Endothelial cell of umbilical vein (primary cell): ENCODE data around the gene LAMB1. TPM values are rescaled to one million over a fixed set of nuclear protein-coding genes. Genes with fewer than 3 reads are reported as not detected.

Source experiments
- BruUV-seq: library from RNA; stranded (reverse); fragments of 400-500 nt; replicated peaks from 2 replicates; lab custom pipeline; 2021; lab: Mats Ljungman, UMichigan
- CTCF ChIA-PET: fragments of 300-600, 350-600 bp; sonication (Branson Sonifier 250); formaldehyde crosslinking; loops from one replicate; lab custom pipeline; 2021; ENCODE audit warnings: antibody characterized with exemption, inconsistent platforms; lab: Charles Lee
- POLR2A ChIA-PET: fragments of 300-600, 350-600 bp; sonication (Branson Sonifier 250); formaldehyde crosslinking; loops from one replicate; lab custom pipeline; 2021; ENCODE audit warnings: antibody characterized with exemption, inconsistent platforms; lab: Charles Lee
- DNase-seq: peaks from one replicate; pipeline ENCODE4 v3.0.0-alpha.2; 2011; ENCODE audit warnings: low read depth, low spot score
- FAIRE-seq: peaks from 2 replicates; lab custom pipeline; 2011; peaks lifted over from hg19 to GRCh38; lab: Jason Lieb, UNC
- H2AFZ ChIP-seq: 2 replicates; pipeline ENCODE4 v1.6.0; 2012; ENCODE audit warnings: low read depth, low read length, control low read depth, inconsistent platforms
- H3K27ac ChIP-seq: 2 replicates; pipeline ENCODE4 v1.5.1; 2011; ENCODE audit warnings: low read depth, mild to moderate bottlenecking, control low read depth, low read length, moderate library complexity; ENCODE audit not compliant: insufficient read depth
- H3K27me3 ChIP-seq, 2 experiments: 2 replicates each; pipeline versions ENCODE4 v1.6.0 to v1.6.1; 2011; ENCODE audit warnings: low read length in 2 of 2, mixed read lengths in 1 of 2; ENCODE audit not compliant: control insufficient read depth in 2 of 2, insufficient read depth in 2 of 2
- H3K36me3 ChIP-seq, 2 experiments: 2 replicates in 1 of 2; 3 replicates in 1 of 2; pipeline ENCODE4 v1.5.1; 2011; ENCODE audit warnings: low read length in 2 of 2, mild to moderate bottlenecking in 1 of 2, moderate library complexity in 1 of 2; ENCODE audit not compliant: control insufficient read depth in 2 of 2, insufficient read depth in 2 of 2; ENCODE audit errors: extremely low read depth in 1 of 2
- H3K4me1 ChIP-seq: 3 replicates; pipeline ENCODE4 v1.5.1; 2011; ENCODE audit warnings: mild to moderate bottlenecking, low read length; ENCODE audit not compliant: control insufficient read depth, insufficient read depth; ENCODE audit errors: extremely low read depth
- H3K4me2 ChIP-seq: 2 replicates; pipeline ENCODE4 v1.6.1; 2011; ENCODE audit warnings: low read length, control low read depth, mixed read lengths; ENCODE audit not compliant: insufficient read depth
- H3K4me3 ChIP-seq, 3 experiments: fragments of 200-600 bp in 1 of 3; sonication (generic), shearing (Covaris generic) in 1 of 3; replicated peaks in 1 of 3; 2 replicates each; pipeline ENCODE4 v1.5.1; 2011 to 2016; ENCODE audit warnings: control low read depth in 3 of 3, low read length in 3 of 3, mild to moderate bottlenecking in 2 of 3, inconsistent platforms in 1 of 3, low read depth in 1 of 3, moderate library complexity in 1 of 3; ENCODE audit not compliant: insufficient read depth in 1 of 3
- H3K79me2 ChIP-seq: 2 replicates; pipeline ENCODE4 v1.6.0; 2012; ENCODE audit warnings: low read length, inconsistent platforms; ENCODE audit not compliant: control insufficient read depth, insufficient read depth
- H3K9ac ChIP-seq: replicated peaks from 2 replicates; pipeline ENCODE3; 2011; ENCODE audit warnings: low read length, control low read depth; ENCODE audit not compliant: insufficient read depth; ENCODE audit errors: extremely low read depth
- H3K9me1 ChIP-seq: replicated peaks from 3 replicates; pipeline ENCODE4 v1.6.0; 2011; ENCODE audit warnings: mild to moderate bottlenecking, low read length; ENCODE audit not compliant: control insufficient read depth, insufficient read depth; ENCODE audit errors: extremely low read depth
- H3K9me3 ChIP-seq: replicated peaks from 2 replicates; pipeline ENCODE4 v1.5.1; 2012; ENCODE audit warnings: low read length, inconsistent platforms; ENCODE audit not compliant: control insufficient read depth, insufficient read depth
- H4K20me1 ChIP-seq: replicated peaks from 2 replicates; pipeline ENCODE3; 2011; ENCODE audit warnings: mild to moderate bottlenecking, low read length; ENCODE audit not compliant: control insufficient read depth, insufficient read depth; ENCODE audit errors: extremely low read depth
- EZH2 ChIP-seq: IDR thresholded peaks from 2 replicates; pipeline ENCODE4 v1.6.1; 2012; ENCODE audit warnings: borderline replicate concordance, low read depth, mild to moderate bottlenecking, moderate library complexity, low read length, inconsistent platforms; ENCODE audit not compliant: severe bottlenecking
- FOS ChIP-seq: IDR thresholded peaks from 2 replicates; pipeline ENCODE4 v1.6.1; 2011; ENCODE audit warnings: mild to moderate bottlenecking, low read length, moderate library complexity, borderline replicate concordance; ENCODE audit not compliant: insufficient read depth
- JUN ChIP-seq: IDR thresholded peaks from 2 replicates; pipeline ENCODE4 v1.6.1; 2011; ENCODE audit warnings: borderline replicate concordance, low read depth; ENCODE audit not compliant: insufficient read length, insufficient read depth
- MAX ChIP-seq: IDR thresholded peaks from 2 replicates; pipeline ENCODE4 v1.6.1; 2011; ENCODE audit not compliant: insufficient read depth, insufficient read length
- MYC ChIP-seq: IDR thresholded peaks from one replicate; pipeline ENCODE4 v1.6.1; 2011; ENCODE audit warnings: mild to moderate bottlenecking, low read depth, low read length
- POLR2AphosphoS5 ChIP-seq: IDR thresholded peaks from 2 replicates; pipeline ENCODE4 v1.6.1; 2012; ENCODE audit warnings: low read depth, mild to moderate bottlenecking, control low read depth, low read length, moderate library complexity; ENCODE audit not compliant: insufficient read depth
- dilution Hi-C: fragments of 300-500 bp; cut with MboI; formaldehyde crosslinking; loops from one replicate; pipeline ENCODE4 v1.15.0; 2019; ENCODE audit warnings: low sequenced_read_pairs; ENCODE audit not compliant: extremely low pct_ligation_motif_present
- intact Hi-C: fragments of 100-400 bp; cut with micrococcal nuclease; formaldehyde crosslinking; loops from one replicate; pipeline ENCODE4 v1.10.0; 2022
- polyA plus RNA-seq, 4 experiments: library from polyadenylated mRNA; depleted of rRNA in 3 of 4; stranded (reverse) in 3 of 4; unstranded in 1 of 4; fragments of >200 nt; gene quantifications; 2 replicates each; pipeline versions ENCODE4 v1.2.1 to v1.2.3, GENCODE V29; 2011 to 2012; ENCODE audit warnings: missing spikeins in 1 of 4
- total RNA-seq: library from RNA; stranded (reverse); gene quantifications from 2 replicates; pipeline ENCODE4 v1.2.3, GENCODE V29; 2021
- TF ChIP-seq, protein P1 (sequence below), 2 donors: IDR thresholded peaks; 1 replicate in 1 of 2; 2 replicates in 1 of 2; pipeline ENCODE4 v1.5.1; 2011; ENCODE audit warnings: low read length in 2 of 2, mild to moderate bottlenecking in 2 of 2, moderate library complexity in 2 of 2, control low read depth in 1 of 2, inconsistent platforms in 1 of 2, low read depth in 1 of 2; ENCODE audit not compliant: insufficient read depth in 1 of 2; ENCODE audit errors: extremely low read depth in 1 of 2

The LAMB1 gene
- total and polyA plus RNA-seq, 2 donors (not counting 3 experiments of a cell fraction or from before 2014, with no cell fraction given), result 588 to 703 TPM

- ChIA-PET POLR2A (no interaction called here), CTCF (interaction anchor here (1.1 to 2.4 kb wide), 2 partner anchors 10 to 176 kb away, joined by 3 to 13 read pairs; no protein-coding TSS in a partner anchor)
- no peaks in the 10 kb centered on the region for H3K27me3 ChIP-seq
- H3K4me1 ChIP-seq, result peaks cover 43% of the 10 kb centered on the region
- peaks cover 4% of the 10 kb centered on the region for H4K20me1 ChIP-seq
- DNase-seq, result peak; percentile 51
- H3K27ac ChIP-seq, result no peak overlapping the region
- no TSS peak for BruUV-seq
- H3K36me3 ChIP-seq, result peaks cover 40 to 49% of the 10 kb centered on the region in 2 experiments
- no peak overlapping the region for H3K4me3 ChIP-seq
- FAIRE-seq, result no peak
- H2AFZ ChIP-seq, result no peak overlapping the region
- no peaks in the 10 kb centered on the region for H3K9me1 ChIP-seq
- H3K79me2 ChIP-seq, result peaks cover 71% of the 10 kb centered on the region
- no peak overlapping the region for H3K9ac ChIP-seq
- TF ChIP-seq MYC (no peak), MAX (no peak), EZH2 (no peak), JUN (no peak)
- intact Hi-C loops, result loop anchor here (1.0 kb wide), 1 partner anchor 21 kb away; no protein-coding TSS in a partner anchor
- dilution Hi-C loops, result no loop called here
- H3K4me2 ChIP-seq, result no peak overlapping the region
- no peaks in the 10 kb centered on the region for H3K9me3 ChIP-seq
Measured at GRCh38 chr7:107969856-107970255, 33.1 kb downstream of the LAMB1 start.

GRCh38 chr7:107968449-107968848 lies 34.5 kb downstream of the LAMB1 start:
- ChIA-PET POLR2A (no interaction called here), CTCF (interaction anchor here (2.4 kb wide), 1 partner anchor 177 kb away, joined by 13 read pairs; no protein-coding TSS in a partner anchor)
- intact Hi-C loops (no loop called here), dilution Hi-C loops (no loop called here)
- Histone ChIP-seq H2AFZ (no peak overlapping the region), H3K36me3 (peaks cover 51 to 57% of the 10 kb centered on the region in 2 experiments), H3K9me1 (no peaks in the 10 kb centered on the region), H3K4me3 (no peak overlapping the region), H3K9me3 (no peaks in the 10 kb centered on the region), H3K27me3 (no peaks in the 10 kb centered on the region), H3K79me2 (peaks cover 73% of the 10 kb centered on the region), H3K9ac (no peak overlapping the region), H3K4me1 (peaks cover 34% of the 10 kb centered on the region), H3K27ac (no peak overlapping the region), H4K20me1 (peaks cover 4% of the 10 kb centered on the region), H3K4me2 (no peak overlapping the region)
- no peak for DNase-seq
- no TSS peak for BruUV-seq
- TF ChIP-seq FOS (no peak), MAX (no peak), JUN (no peak), POLR2AphosphoS5 (no peak), EZH2 (no peak)
- TF ChIP-seq, protein P1, sequence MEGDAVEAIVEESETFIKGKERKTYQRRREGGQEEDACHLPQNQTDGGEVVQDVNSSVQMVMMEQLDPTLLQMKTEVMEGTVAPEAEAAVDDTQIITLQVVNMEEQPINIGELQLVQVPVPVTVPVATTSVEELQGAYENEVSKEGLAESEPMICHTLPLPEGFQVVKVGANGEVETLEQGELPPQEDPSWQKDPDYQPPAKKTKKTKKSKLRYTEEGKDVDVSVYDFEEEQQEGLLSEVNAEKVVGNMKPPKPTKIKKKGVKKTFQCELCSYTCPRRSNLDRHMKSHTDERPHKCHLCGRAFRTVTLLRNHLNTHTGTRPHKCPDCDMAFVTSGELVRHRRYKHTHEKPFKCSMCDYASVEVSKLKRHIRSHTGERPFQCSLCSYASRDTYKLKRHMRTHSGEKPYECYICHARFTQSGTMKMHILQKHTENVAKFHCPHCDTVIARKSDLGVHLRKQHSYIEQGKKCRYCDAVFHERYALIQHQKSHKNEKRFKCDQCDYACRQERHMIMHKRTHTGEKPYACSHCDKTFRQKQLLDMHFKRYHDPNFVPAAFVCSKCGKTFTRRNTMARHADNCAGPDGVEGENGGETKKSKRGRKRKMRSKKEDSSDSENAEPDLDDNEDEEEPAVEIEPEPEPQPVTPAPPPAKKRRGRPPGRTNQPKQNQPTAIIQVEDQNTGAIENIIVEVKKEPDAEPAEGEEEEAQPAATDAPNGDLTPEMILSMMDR (IDR thresholded peaks at IDR 0.05; ENCODE audit: extremely low read depth in 1 of 2, insufficient read depth in 1 of 2, low read depth in 1 of 2, low read length in 2 of 2), result no peak
- no peak for FAIRE-seq
